K562 (cell line): ENCODE results near the gene LRP10. TPM values are rescaled to one million over a fixed set of nuclear protein-coding genes. Genes with fewer than 3 reads are reported as not detected.

Experiments
- ARID1B ChIP-seq: fragments of 450-650 bp; IDR thresholded peaks from 2 replicates; pipeline ENCODE4 v1.6.1; 2016; ENCODE audit warnings: antibody characterized with exemption, mild to moderate bottlenecking, inconsistent platforms
- KDM2B ChIP-seq: fragments of 250-450 bp; sonication (Bioruptor Pico); IDR thresholded peaks from 2 replicates; pipeline ENCODE4 v1.8.0; 2021; ENCODE audit warnings: mild to moderate bottlenecking, moderate library complexity
- MAFK ChIP-seq: IDR thresholded peaks from 2 replicates; pipeline ENCODE4 v1.6.1; 2011; ENCODE audit warnings: low read length, improper control_type of control experiment
- MYC ChIP-seq, 2 experiments: fragments of 250-450 bp in 1 of 2; sonication (Bioruptor Pico) in 1 of 2; IDR thresholded peaks; 2 replicates each; pipeline versions ENCODE4 v1.5.1 to v1.6.1; 2012 to 2021; ENCODE audit warnings: low read depth in 2 of 2, borderline replicate concordance in 1 of 2, improper control_type of control experiment in 1 of 2, low read length in 1 of 2, mild to moderate bottlenecking in 1 of 2, moderate library complexity in 1 of 2
- ZBTB17 ChIP-seq: fragments of 450-650 bp; formaldehyde crosslinking; IDR thresholded peaks from 2 replicates; pipeline ENCODE4 v1.4.0; 2020; ENCODE audit warnings: mild to moderate bottlenecking
- ZFX ChIP-seq: sonication (generic); formaldehyde crosslinking; IDR thresholded peaks from 2 replicates; pipeline ENCODE4 v1.8.0; 2022; ENCODE audit warnings: mild to moderate bottlenecking, missing genetic modification reagents, moderate library complexity
- polyA plus RNA-seq, 8 experiments: library from polyadenylated mRNA; depleted of rRNA in 4 of 8; stranded (reverse) in 5 of 8; unstranded in 3 of 8; fragments of >200 nt; fragmentation: Nextera tagmentation in 2 of 8; fragmentation: Illumina TruSeq in 1 of 8; extraction: Ambion mirVana in 2 of 8; extraction: Trizol in 1 of 8; gene quantifications; 2 replicates each; pipeline versions ENCODE4 v1.2.1 to v1.2.3, GENCODE V29; 2011 to 2014; ENCODE audit warnings: inconsistent platforms in 1 of 8, missing spikeins in 1 of 8
- total RNA-seq, 7 experiments: library from RNA; depleted of rRNA in 6 of 7; stranded (reverse); fragments of >200 nt in 6 of 7; fragmentation: Illumina TruSeq in 2 of 7; extraction: Trizol in 2 of 7; gene quantifications; 2 replicates each; pipeline versions ENCODE4 v1.2.1 to v1.2.3, GENCODE V29; 2011 to 2021; ENCODE audit warnings: low replicate concordance in 1 of 7
- TF ChIP-seq, protein P1 (sequence below), 2 experiments: fragments of 450-650 bp; formaldehyde crosslinking in 1 of 2; IDR thresholded peaks; 2 replicates each; pipeline versions ENCODE4 v1.4.0 to v1.6.1; 2014 to 2020; ENCODE audit warnings: mild to moderate bottlenecking in 2 of 2, borderline replicate concordance in 1 of 2, low read depth in 1 of 2
- TF ChIP-seq, protein P2 (sequence below): IDR thresholded peaks from 2 replicates; pipeline ENCODE4 v1.6.1; 2012; ENCODE audit warnings: low read depth, low read length, improper control_type of control experiment, borderline replicate concordance
- TF ChIP-seq, protein P3 (sequence below): fragments of 250-450 bp; sonication (Bioruptor Pico); IDR thresholded peaks from 2 replicates; pipeline ENCODE4 v1.4.0; 2020

LRP10 gene
- total and polyA plus RNA-seq, 9 of the 15 experiments (the other 6 are each of a cell fraction or from before 2014, with no cell fraction given), result 1.3 to 45.5 (median 10.9) TPM

DNA sequence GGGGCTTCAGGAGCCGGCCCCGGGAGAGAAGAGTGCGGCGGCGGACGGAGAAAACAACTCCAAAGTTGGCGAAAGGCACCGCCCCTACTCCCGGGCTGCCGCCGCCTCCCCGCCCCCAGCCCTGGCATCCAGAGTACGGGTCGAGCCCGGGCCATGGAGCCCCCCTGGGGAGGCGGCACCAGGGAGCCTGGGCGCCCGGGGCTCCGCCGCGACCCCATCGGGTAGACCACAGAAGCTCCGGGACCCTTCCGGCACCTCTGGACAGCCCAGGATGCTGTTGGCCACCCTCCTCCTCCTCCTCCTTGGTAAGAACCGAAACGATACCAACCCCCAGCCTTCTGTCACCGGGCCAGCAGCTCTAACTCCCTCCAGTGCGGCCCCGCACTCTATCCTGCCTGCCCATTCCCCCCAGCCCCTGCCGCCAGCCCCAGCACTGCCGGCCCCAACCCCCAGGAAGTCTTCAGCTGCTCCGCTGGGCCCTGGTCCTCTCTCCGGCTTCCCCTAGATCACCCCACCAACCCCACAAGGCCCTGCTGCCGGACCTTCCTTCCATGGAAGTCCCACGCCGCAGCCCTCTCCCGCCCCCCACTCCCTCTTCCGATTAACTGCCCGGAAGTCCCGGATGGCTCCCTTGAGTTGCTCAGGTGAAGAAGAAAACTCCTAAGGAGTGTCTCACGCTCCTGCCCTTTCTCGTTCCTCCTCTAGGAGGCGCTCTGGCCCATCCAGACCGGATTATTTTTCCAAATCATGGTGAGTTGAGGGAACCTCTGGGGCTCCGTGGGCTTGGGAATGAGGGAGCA, 693 bp downstream of the LRP10 start (continued):
- TF ChIP-seq, protein P1, sequence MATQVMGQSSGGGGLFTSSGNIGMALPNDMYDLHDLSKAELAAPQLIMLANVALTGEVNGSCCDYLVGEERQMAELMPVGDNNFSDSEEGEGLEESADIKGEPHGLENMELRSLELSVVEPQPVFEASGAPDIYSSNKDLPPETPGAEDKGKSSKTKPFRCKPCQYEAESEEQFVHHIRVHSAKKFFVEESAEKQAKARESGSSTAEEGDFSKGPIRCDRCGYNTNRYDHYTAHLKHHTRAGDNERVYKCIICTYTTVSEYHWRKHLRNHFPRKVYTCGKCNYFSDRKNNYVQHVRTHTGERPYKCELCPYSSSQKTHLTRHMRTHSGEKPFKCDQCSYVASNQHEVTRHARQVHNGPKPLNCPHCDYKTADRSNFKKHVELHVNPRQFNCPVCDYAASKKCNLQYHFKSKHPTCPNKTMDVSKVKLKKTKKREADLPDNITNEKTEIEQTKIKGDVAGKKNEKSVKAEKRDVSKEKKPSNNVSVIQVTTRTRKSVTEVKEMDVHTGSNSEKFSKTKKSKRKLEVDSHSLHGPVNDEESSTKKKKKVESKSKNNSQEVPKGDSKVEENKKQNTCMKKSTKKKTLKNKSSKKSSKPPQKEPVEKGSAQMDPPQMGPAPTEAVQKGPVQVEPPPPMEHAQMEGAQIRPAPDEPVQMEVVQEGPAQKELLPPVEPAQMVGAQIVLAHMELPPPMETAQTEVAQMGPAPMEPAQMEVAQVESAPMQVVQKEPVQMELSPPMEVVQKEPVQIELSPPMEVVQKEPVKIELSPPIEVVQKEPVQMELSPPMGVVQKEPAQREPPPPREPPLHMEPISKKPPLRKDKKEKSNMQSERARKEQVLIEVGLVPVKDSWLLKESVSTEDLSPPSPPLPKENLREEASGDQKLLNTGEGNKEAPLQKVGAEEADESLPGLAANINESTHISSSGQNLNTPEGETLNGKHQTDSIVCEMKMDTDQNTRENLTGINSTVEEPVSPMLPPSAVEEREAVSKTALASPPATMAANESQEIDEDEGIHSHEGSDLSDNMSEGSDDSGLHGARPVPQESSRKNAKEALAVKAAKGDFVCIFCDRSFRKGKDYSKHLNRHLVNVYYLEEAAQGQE (IDR thresholded peaks at IDR 0.05; ENCODE audit: borderline replicate concordance), result peak; percentile 51; the same call in 1 of the 2 replicates
- TF ChIP-seq, protein P1 (CRISPR knock-in tag; IDR thresholded peaks at IDR 0.05; ENCODE audit: low read depth), result no peak
- TF ChIP-seq ZFX (CRISPR knock-in tag), result peak; percentile 11; the same call in 1 of the 2 replicates
- TF ChIP-seq KDM2B (CRISPR knock-in tag), result no peak
- TF ChIP-seq ARID1B, result 0 out of 2 replicates have a peak, but pooled peaks have one; percentile 28
- TF ChIP-seq, protein P2, sequence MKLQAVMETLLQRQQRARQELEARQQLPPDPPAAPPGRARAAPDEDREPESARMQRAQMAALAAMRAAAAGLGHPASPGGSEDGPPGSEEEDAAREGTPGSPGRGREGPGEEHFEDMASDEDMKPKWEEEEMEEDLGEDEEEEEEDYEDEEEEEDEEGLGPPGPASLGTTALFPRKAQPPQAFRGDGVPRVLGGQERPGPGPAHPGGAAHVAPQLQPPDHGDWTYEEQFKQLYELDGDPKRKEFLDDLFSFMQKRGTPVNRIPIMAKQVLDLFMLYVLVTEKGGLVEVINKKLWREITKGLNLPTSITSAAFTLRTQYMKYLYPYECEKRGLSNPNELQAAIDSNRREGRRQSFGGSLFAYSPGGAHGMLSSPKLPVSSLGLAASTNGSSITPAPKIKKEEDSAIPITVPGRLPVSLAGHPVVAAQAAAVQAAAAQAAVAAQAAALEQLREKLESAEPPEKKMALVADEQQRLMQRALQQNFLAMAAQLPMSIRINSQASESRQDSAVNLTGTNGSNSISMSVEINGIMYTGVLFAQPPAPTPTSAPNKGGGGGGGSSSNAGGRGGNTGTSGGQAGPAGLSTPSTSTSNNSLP, result peak; percentile 70; the same call in 1 of the 2 replicates
- TF ChIP-seq ZBTB17 (CRISPR knock-in tag), result peak; percentile 2; the same call in 1 of the 2 replicates
- TF ChIP-seq, protein P3, sequence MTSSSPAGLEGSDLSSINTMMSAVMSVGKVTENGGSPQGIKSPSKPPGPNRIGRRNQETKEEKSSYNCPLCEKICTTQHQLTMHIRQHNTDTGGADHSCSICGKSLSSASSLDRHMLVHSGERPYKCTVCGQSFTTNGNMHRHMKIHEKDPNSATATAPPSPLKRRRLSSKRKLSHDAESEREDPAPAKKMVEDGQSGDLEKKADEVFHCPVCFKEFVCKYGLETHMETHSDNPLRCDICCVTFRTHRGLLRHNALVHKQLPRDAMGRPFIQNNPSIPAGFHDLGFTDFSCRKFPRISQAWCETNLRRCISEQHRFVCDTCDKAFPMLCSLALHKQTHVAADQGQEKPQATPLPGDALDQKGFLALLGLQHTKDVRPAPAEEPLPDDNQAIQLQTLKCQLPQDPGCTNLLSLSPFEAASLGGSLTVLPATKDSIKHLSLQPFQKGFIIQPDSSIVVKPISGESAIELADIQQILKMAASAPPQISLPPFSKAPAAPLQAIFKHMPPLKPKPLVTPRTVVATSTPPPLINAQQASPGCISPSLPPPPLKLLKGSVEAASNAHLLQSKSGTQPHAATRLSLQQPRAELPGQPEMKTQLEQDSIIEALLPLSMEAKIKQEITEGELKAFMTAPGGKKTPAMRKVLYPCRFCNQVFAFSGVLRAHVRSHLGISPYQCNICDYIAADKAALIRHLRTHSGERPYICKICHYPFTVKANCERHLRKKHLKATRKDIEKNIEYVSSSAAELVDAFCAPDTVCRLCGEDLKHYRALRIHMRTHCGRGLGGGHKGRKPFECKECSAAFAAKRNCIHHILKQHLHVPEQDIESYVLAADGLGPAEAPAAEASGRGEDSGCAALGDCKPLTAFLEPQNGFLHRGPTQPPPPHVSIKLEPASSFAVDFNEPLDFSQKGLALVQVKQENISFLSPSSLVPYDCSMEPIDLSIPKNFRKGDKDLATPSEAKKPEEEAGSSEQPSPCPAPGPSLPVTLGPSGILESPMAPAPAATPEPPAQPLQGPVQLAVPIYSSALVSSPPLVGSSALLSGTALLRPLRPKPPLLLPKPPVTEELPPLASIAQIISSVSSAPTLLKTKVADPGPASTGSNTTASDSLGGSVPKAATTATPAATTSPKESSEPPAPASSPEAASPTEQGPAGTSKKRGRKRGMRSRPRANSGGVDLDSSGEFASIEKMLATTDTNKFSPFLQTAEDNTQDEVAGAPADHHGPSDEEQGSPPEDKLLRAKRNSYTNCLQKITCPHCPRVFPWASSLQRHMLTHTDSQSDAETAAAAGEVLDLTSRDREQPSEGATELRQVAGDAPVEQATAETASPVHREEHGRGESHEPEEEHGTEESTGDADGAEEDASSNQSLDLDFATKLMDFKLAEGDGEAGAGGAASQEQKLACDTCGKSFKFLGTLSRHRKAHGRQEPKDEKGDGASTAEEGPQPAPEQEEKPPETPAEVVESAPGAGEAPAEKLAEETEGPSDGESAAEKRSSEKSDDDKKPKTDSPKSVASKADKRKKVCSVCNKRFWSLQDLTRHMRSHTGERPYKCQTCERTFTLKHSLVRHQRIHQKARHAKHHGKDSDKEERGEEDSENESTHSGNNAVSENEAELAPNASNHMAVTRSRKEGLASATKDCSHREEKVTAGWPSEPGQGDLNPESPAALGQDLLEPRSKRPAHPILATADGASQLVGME (CRISPR knock-in tag), result 0 out of 2 replicates have a peak, but pooled peaks have one; percentile 8
- peak; percentile 43; the same call in 1 of the 2 replicates for TF ChIP-seq MAFK
- TF ChIP-seq MYC (IDR thresholded peaks at IDR 0.05; ENCODE audit: low read depth, low read length), result peak; percentile 66
- TF ChIP-seq MYC (CRISPR knock-in tag; IDR thresholded peaks at IDR 0.05; ENCODE audit: borderline replicate concordance, low read depth), result no peak
